HG03575 (cell line): ENCODE measurements around the gene SMIM5.
"Not testable (repeated sequence)": the region's sequence is repeated elsewhere in the genome, so short reads cannot be mapped to it uniquely, and the experiment has no call there.

Source experiments
- ATAC-seq: cut with Tn5 transposase; IDR thresholded peaks from one replicate; pipeline ENCODE4 v1.9.1; 2021; ENCODE audit not compliant: unreplicated experiment, insufficient number of reproducible peaks, low FRiP score; ENCODE audit errors: extremely low read depth

The SMIM5 gene

DNA sequence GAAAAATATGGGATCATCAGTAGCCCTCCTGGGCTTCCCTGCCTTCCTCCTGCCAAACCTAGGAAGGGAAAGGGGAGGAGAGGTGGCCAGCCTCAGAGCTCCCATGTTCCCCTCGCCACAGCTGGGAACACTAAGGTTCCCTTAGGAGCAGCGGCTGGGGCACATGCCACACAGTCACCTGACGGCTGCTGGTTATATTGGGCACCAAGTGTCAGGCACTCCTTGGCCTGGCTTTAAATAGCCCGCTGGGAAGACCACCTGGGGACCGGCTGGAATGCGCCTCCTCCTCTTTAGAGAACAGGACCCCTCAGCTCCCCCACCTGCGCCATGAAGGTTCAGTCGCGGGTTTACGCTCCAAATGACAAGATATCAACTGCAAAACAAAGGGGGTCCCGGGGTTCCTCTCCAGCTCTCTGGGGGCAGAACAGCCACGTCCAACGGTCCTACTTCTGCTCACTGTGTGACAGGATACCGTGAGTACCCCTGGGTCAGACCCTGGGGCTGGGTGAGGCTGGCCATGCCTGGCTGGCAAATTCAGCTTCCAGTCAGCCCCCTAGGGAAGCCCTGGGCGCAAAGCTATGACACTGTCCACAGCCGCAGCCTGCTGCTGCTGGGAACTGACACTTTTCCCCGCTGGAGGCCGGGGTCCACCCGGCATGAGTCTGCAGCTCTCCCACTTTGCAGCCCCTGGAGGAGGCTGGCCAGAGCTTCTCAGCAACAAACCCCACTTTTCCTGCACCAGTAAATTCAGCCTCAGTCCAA lies 3.3 kb downstream of the SMIM5 start:
- ATAC-seq = no peak

DNA sequence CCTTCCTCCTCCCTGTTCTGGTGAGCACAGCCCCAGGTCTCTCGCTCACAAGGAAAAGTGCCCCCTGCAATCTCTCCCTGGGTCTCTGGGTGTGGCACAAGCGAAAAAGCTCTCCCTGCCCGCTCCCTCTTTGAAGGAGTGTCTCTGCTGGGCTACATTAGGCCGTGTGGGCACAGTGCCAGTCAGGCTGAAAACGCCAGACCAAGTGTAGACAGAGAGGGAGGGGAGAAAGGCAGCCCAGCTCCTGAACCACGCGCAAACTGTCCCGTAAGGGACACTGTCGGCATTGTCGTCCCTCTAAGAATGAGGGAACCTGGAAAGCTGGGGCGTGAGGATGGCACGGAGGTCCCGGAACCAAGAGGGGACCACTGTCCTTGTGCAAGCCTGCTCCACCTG lies 3.9 kb downstream of the SMIM5 start:
- ATAC-seq = no peak

DNA sequence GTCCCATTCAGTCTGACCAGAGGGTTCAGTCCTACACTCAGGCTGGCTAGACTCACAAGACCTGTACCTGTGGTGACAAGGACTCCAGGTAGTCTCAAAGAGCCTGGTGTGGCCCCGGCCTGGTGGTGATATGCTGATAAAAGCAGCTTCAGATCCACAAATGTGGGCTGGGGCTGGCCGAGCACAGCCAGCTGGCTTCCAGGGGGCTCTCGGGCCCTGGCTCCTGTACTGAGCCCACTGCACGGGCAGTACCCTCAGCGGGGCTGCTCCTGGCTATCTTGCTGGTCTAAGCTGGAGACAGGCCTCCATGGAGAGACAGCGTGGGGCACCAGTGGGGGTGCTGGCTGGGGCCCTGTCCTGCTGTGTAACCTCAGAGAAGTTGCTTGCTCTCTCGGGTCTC lies 4.3 kb downstream of the SMIM5 start:
- no peak for ATAC-seq

DNA sequence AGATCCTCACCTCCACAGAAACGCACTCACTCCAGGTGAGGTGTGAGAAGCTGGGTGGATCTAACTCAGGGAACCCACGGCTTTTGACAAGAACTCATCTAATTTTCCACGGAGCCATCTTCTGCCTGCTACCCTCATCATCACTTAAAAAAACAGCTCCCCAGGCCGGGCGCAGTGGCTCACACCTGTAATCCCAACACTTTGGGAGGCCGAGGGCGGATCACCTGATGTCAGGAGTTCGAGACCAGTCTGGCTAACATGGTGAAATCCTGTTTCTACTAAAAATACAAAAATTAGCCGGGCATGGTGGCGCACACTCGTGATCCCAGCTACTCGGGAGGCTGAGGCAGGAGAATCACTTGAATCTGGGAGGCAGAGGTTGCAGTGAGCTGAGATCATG lies 4.8 kb downstream of the SMIM5 start:
- ATAC-seq = not testable (repeated sequence)

DNA sequence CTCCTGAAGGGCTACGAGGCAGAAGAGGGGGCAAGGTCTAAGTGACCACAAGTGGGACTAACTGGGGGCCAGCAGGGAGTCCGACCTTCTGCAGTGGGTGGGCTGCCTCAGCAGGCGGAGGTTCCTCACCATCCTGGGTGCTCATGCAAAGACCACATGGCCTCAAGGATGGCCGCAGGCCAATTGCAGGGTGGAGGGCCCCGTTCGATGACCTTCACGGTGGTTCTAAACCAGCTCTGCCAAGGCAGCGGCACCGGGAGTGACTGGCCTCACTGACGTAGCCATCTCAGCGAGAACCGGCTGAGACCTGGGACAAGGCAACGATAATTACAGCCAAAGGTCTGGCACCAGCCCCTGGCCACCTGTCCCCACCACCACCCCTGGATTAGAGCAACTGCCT lies 5.7 kb downstream of the SMIM5 start:
- ATAC-seq = no peak

DNA sequence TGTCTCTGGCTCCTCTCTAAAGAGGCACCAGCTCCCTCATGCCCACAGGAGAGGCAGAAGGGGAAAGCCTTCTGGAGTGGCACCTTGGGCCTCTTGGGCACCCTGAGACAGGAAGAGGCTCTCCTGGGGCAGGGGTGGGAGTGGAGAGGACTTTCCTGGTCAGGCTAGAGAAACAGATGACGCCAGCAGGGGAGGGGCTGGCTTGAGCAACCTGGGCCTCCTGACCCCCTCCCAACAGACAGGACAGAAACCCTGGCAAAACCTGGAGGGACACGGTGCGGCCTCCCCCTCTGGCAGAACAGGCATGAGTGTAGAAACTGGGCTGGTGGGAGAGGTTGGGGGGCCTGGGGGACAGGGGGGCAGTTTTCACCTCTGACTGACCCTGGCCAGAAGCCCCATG lies 6.1 kb downstream of the SMIM5 start:
- ATAC-seq = no peak

DNA sequence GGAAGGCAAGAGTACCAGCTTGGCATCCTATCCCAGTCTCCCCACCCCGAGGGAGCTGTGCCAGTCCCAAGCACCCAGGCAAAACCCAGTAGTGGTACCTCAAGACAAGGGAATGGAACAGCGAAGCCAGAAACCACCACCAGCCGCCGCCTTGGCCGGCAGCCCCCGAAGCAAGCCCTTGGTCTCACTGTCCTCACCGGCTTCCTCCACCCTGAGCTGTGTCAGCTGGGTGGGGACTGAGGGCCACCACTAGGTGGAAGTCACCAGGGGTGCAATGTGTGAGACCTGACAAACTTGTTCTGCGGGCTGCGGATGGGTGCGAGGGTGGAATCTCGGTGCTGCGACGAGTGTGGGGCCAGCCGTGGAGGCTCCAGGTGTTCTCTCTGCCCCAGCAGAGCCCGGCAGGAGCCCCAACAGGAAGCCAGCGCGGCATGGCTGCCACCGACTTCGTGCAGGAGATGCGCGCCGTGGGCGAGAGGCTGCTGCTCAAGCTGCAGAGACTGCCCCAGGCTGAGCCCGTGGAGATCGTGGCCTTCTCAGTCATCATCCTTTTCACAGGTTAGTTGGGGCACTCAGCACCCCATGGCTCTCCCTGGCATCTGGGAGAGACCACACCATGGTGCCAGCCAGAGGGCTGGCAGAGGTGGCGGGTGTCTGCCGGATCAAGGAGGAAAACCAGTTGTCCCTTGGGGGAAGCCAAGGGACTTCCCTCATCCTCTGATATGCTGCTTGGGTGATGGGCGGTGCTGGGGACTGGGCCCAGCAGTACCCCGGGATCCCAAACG lies 6.7 kb downstream of the SMIM5 start:
- ATAC-seq = no peak

DNA sequence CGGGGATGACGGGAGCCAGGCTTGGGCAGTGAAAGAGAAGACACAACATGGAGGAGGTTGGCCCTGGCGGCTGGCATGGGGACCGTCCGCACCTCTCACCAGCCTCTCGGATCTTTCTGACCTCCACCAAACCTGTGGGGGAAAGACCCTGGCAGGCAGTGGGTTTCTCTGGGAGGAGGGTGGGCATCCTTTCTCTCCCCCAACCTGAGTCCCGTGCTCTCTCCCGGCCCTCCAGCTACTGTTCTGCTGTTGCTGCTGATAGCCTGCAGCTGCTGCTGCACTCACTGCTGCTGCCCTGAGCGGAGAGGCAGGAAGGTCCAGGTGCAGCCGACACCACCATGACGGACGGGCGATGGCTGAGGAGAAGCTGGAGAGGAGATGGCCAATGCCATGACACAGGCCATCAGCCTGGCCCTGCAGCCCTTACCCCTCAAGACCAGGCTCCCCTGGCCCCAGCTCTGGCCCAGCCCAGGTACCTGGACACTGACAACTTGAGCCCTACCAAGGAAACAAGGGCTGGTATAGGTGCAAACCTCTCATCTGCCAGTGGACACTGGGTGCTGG lies 7.4 kb downstream of the SMIM5 start:
- no peak for ATAC-seq

DNA sequence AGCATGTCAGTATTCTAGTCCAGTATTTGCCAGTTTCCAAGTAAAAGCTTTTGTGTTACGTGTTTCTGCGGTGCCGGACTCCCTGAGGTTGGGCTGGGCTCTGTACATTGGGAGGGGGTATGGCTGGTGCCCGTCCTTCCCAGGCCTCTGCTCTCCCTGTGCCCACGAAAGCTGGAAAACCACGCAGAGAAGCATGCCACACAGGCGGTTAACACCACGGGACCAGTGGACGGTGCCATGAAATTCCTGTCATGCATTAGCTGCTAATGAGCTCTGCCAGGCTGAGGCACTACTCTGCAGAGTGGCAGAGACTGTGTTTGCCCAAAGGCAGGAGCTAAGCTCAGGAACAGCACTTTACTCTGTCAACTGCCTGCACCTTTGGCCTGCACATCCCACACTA lies 8.1 kb downstream of the SMIM5 start:
- ATAC-seq = no peak

DNA sequence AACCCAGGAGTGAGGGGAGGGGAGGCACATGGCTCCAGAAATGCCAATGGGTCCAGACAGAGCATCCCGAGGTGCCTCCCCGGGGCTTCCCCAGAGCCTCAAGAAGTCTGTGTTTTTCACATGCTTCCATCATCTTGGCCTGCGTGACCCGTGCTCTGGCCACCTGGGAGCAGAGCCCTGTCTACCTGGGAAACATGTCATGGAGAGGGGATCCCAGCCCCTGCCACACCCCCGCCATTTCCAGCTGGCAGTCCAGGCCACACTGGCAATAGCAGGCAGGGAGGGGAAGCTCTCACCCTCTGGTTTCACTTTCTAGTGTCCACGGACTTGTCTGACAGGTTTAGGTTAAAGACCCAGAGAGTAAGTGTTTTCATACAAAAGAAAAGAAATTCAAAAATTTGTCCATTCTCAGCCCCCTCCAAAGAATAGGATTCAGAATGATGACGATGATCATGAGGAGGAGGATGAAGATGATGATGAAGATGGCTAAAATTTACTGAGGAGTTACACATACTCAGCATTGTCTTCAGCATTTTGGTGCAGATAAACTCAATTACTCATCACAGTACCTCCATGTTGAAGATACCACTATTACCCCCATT lies 9.0 kb downstream of the SMIM5 start:
- ATAC-seq = no peak

DNA sequence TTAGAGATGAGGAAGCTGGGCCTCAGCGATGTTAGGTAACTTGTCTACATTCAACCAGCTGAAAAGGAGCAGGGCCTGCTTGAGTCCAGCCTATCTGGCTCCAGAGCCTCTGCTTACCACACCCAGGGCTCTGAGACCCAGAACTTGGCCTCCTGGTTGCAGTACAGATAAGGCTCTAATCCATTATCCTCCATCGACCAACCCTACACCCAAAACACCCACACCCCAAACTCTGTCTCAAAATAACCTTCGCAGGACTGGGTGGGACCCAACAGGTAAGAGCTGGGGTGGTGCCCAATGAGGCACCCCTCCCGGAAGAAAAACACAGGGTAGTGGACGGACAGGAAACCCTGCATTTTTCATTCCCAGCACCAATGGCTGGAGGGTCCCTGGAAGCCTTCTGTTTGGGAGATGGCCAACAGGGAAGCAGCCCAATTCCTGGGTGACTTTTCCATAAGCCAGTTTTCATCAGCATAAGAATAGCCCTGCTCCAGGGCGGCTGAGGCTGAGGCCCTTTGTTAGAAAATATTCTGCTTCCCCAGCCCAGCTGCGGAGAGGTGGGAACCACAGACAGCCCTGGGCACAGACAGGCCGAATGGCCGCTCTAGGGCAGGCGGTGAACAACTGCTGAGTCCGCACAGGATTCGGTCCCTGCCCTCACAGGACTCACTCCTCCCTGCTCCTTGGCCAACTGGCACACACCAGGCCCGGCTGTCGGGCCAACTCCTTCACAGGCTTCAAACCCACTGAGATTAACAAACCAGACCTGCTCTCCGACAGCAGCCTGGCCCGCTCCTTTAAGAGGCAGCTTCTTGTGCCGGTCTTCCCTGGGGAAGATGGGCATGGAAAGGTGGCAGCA lies 9.8 kb downstream of the SMIM5 start:
- no peak for ATAC-seq

DNA sequence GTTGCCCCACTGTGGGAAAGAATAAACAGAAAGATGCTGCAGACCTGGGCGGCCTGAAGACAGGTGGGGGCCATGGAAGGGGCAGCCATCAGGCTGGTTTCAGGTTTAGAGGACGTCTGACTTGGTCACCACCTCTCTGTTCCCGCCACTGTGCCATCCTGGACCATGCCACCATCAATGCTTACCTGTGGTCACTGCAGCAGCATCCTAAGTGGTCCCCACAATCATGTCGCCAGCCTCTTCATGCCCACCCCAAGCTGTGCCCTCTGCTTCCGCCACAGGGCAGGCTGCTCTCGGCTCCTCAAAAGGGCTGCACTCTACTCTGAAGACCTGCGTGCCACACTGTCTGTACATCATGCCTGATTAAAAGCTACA lies 10.4 kb downstream of the SMIM5 start:
- ATAC-seq = no peak

DNA sequence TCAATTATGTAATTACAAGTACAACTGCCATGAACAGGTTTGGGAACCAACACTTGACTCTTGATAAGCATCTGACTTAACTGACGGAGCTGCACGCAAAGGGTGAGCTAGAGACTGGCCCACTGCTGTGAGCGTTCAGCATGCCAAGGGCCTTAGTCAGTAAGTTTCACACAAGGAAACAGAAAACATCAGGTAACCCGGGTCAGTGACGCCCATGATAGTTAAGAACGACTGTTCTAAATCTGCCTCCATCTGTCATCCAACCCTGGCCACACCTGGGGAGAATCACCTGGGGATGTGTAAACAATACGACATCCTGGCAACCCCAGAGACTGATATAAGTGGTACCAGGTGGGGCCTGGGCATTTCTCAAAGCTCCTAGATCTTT lies 12.3 kb downstream of the SMIM5 start:
- no peak for ATAC-seq

DNA sequence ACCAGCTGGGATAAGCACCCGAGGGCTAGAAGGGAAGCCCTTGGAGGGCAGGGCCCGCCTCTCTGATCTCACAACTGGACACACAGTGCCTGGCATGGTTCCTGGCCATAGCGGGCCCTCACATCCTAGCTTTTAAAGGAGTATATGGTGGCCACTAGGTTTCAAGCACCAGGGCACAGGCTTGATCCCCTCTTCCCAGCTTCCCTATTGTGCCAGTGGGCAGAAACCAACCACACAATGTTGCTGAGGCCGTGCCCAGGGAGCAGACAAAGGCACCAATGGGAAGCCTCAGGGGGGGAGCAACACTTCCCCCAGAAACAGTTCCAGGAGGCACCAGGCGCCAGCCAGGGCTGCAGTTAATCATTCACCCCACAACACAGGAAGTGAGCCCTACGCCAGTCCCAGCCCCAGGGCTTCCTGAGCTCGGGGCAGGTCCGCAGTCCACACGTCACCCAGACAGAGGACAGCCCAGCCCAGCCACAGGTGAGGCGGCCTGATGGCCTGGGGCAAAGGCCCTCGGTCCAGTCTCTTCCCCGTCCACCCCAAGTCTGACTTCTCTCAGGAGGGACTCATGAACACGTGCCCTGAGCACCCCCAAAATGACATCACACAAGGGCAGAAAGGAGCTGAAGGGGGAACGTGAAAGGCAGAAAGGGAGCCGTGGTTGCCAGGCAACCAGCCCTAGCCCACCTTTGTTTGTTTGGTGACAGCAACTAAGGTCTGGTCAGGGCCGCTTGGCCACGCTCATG lies 12.8 kb downstream of the SMIM5 start:
- no peak for ATAC-seq

DNA sequence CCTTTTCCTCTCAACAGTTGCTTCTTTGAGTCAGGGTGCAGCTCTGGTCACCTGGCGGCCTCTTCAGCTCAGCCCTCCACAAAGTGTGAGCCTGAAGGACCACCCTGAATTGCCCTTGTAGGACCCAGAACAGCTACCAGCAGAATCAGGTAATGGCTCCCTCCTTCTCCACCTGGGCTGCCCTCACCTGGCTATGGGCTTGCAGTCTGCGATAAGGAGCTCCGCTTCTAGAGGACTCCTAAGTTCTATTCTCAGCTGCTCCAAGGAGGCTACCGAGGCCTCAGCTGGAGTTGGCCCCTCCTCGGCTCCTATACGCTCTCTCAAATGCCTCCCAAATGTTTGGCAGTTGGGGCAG lies 13.4 kb downstream of the SMIM5 start:
- no peak for ATAC-seq

DNA sequence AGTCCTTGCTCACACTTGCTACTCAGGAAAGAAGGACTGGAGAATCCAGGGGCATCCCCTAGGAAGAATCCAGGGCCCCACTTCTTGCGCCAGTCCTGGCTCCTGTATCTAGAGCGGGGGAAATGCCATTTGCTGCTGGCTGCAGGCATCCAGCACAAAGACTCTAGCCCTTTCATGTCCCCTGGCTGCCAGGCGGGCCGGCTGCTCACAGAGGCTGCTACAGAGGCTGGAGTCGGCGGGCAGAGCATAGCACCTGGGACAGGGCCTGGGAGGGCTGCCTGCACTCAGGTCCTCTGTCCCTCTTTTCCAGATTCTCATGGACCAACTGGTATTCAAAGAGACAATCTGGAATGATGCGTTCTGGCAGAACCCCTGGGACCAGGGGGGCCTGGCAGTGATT lies 13.8 kb downstream of the SMIM5 start:
- ATAC-seq = no peak

DNA sequence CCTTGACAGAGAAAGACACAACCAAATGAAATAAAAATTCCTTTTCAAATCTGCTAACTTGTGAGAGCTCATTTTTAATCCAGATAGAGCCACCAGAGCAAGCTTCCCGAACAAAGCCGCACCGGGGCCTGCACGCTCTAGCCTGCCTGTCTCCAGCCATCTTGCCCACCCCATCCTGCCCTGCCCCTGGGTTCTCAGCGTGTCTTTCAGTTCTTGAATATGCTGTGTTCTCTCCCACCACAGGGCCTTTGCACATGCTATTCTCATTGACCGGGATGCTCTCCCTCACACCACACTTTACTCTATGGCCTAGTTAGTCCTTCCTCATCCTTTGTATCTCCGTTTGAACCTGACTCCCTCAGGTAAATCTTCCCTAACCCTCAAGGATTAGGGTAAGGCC lies 14.7 kb downstream of the SMIM5 start:
- no peak for ATAC-seq

DNA sequence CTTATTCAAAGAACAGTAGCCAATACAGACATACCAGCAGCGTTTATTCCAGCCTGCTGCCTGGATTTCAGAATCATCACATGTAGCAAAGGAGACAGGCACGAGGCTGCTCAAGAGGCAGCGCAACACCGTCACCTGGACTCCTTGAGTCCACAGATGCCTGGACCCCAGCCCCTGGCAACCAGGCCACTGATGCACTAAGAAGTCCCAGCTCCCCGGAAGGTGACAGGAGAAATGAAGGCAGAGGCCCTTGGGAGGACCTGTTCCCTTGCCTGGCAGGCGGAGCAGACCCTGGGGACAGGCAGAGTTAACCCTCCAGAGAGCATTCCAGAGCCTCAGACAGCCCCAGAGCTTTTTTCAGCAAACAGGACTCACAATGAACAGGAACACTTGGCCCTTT lies 16.5 kb downstream of the SMIM5 start:
- ATAC-seq = no peak

DNA sequence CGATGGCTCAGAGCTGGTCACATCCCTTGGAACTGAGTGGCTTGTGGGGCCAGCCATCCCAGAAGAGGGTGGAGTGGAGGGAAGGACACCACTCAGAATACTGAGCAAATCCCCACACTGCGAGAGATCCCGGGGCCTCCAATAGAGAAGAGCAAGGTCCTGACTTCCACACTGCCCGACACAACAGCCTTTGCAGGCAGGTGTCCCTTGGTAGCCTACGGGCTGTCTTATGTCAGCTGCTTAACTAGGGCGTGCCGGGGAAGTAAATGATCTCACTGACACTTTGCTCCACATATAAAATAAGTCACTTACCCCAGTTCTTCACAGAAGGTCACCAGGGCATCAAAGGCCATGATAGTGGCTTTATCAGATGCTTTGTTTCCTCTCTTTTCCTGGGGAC lies 17.6 kb downstream of the SMIM5 start:
- no peak for ATAC-seq
